ENCODE data around the gene RITA1.
A peak's percentile ranks its signal among the peaks of the same experiment; 100 is the strongest.

The RITA1 gene

GRCh38 chr12:113239811-113240331 is 54.4 kb downstream of the RITA1 start:
- no peak for DNase-seq (ENCODE audit: insufficient read length, low spot score)
- no peak for FAIRE-seq
- TF ChIP-seq POLR2A (IDR thresholded peaks at IDR 0.05; ENCODE audit: low read depth, low read length) = no peak

- no peak for FAIRE-seq
- TF ChIP-seq POLR2A (IDR thresholded peaks at IDR 0.05; ENCODE audit: low read depth, low read length) = no peak
These were observed 54.9 kb downstream of the RITA1 start for GRCh38 chr12:113240395-113240794.

GRCh38 chr12:113241191-113242025 is 55.9 kb downstream of the RITA1 start:
- DNase-seq (ENCODE audit: insufficient read length, low spot score) (peak; percentile 69), FAIRE-seq (no peak)
- TF ChIP-seq POLR2A (IDR thresholded peaks at IDR 0.05; ENCODE audit: low read depth, low read length) = no peak

More at GRCh38 chr12:113240395-113240794, 54.9 kb downstream of the RITA1 start:
- no peak for DNase-seq (ENCODE audit: insufficient read length, low spot score)
